ENCODE measurements around the gene PNLIPRP2.

DNA sequence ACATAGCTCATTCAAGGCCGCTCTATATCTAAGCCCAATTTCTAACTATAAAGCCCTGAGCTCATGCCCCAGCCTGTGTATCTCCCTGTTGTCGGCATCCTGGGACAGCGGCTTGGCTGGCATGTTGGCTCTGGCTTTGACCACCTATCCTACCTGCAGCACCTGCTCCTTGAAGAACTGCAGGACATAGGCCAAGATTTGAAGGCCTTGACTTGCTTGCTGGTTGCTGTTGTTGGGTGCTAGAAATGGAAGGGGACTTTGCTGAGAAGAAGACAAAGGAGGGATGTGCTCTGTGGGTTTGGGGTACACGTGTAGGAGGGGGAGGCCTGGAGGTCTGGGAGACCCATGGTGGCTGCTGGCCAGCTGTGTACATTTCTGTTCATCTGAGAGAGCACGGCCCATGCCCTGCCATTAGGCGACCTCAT is 11.1 kb downstream of the PNLIPRP2 start:
- no peak for TF ChIP-seq ARNT (IDR thresholded peaks at IDR 0.05)
- TF ChIP-seq SP1 (IDR thresholded peaks at IDR 0.05), result no peak
